ENCODE data around the gene NPAS2. TPM values are rescaled to one million over a fixed set of nuclear protein-coding genes. Genes with fewer than 3 reads are reported as not detected.

Gene NPAS2
- polyA plus RNA-seq, 1 experiment: 13.5 TPM

- no peak overlapping the region for H3K27ac ChIP-seq (ENCODE audit: low read depth, low read length)
- POLR2A ChIA-PET: no interaction called here
- H3K4me3 ChIP-seq (ENCODE audit: low read depth, low read length): no peak overlapping the region
- TF ChIP-seq, protein P1, sequence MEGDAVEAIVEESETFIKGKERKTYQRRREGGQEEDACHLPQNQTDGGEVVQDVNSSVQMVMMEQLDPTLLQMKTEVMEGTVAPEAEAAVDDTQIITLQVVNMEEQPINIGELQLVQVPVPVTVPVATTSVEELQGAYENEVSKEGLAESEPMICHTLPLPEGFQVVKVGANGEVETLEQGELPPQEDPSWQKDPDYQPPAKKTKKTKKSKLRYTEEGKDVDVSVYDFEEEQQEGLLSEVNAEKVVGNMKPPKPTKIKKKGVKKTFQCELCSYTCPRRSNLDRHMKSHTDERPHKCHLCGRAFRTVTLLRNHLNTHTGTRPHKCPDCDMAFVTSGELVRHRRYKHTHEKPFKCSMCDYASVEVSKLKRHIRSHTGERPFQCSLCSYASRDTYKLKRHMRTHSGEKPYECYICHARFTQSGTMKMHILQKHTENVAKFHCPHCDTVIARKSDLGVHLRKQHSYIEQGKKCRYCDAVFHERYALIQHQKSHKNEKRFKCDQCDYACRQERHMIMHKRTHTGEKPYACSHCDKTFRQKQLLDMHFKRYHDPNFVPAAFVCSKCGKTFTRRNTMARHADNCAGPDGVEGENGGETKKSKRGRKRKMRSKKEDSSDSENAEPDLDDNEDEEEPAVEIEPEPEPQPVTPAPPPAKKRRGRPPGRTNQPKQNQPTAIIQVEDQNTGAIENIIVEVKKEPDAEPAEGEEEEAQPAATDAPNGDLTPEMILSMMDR (IDR thresholded peaks at IDR 0.05; ENCODE audit: low read depth, low read length): no peak
- no peak for DNase-seq (ENCODE audit: low read depth, low spot score)
- no peaks in the 10 kb centered on the region for H3K27me3 ChIP-seq (ENCODE audit: control insufficient read depth, insufficient read depth, low read length)
- H3K9me3 ChIP-seq (ENCODE audit: control insufficient read depth, insufficient read depth, low read length): peaks cover 3% of the 10 kb centered on the region
- CTCF ChIA-PET: no interaction called here
These were observed 55.7 kb downstream of the NPAS2 start for GRCh38 chr2:100875516-100876230.

DNA sequence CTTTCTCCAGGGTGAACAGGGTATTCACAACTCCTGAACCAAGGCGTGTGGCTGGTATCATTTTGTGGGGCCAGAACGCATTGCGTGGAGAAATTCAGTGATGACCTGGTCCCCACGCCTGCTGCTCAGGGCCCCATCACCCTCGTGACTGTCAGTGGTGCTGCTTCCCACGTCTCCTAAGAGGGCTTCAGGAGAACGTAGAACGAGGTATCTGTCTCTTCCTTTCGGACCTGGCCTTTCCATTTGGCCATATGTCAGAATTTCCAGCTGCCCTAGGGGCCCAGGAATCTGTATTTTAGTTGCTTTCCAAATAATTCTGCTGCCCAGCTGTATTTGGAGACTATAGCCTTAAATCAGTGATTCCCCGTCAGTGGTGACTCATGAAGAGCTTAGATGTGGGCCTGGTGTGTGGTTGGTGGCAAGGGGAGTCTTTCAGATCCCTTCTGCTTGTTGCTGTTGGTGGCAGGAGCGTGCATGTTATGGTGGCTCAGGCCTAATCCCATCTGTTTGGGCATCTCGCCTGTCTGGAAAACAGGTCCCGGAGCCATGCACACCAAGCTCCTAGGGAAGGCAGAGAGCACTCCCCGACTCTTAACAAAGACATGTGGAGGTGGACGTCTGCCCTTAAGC lies 56.4 kb downstream of the NPAS2 start:
- TF ChIP-seq, protein P1 (IDR thresholded peaks at IDR 0.05; ENCODE audit: low read depth, low read length): no peak
- H3K27me3 ChIP-seq (ENCODE audit: control insufficient read depth, insufficient read depth, low read length): no peaks in the 10 kb centered on the region
- no peak overlapping the region for H3K4me3 ChIP-seq (ENCODE audit: low read depth, low read length)
- ChIA-PET CTCF (no interaction called here), POLR2A (no interaction called here)
- H3K27ac ChIP-seq (ENCODE audit: low read depth, low read length): no peak overlapping the region
- no peak for DNase-seq (ENCODE audit: low read depth, low spot score)
- H3K9me3 ChIP-seq (ENCODE audit: control insufficient read depth, insufficient read depth, low read length): peaks cover 3% of the 10 kb centered on the region

- TF ChIP-seq, protein P1 (IDR thresholded peaks at IDR 0.05; ENCODE audit: low read depth, low read length): no peak
- H3K9me3 ChIP-seq (ENCODE audit: control insufficient read depth, insufficient read depth, low read length): peaks cover 3% of the 10 kb centered on the region
- ChIA-PET POLR2A (interaction anchor here (0.6 to 0.7 kb wide), 2 partner anchors 24 to 59 kb away, joined by 4 to 5 read pairs; no protein-coding TSS in a partner anchor), CTCF (interaction anchor here (1.2 kb wide), 1 partner anchor 8 kb away, joined by 3 read pairs; no protein-coding TSS in a partner anchor)
- no peaks in the 10 kb centered on the region for H3K27me3 ChIP-seq (ENCODE audit: control insufficient read depth, insufficient read depth, low read length)
- DNase-seq (ENCODE audit: low read depth, low spot score): no peak
- no peak overlapping the region for H3K4me3 ChIP-seq (ENCODE audit: low read depth, low read length)
- no peak overlapping the region for H3K27ac ChIP-seq (ENCODE audit: low read depth, low read length)
These were observed 57.6 kb downstream of the NPAS2 start for GRCh38 chr2:100877555-100877954.

- ChIA-PET POLR2A (no interaction called here), CTCF (interaction anchor here (1.2 kb wide), 1 partner anchor 8 kb away, joined by 3 read pairs; no protein-coding TSS in a partner anchor)
- H3K9me3 ChIP-seq (ENCODE audit: control insufficient read depth, insufficient read depth, low read length): peaks cover 3% of the 10 kb centered on the region
- no peak overlapping the region for H3K27ac ChIP-seq (ENCODE audit: low read depth, low read length)
- H3K4me3 ChIP-seq (ENCODE audit: low read depth, low read length): no peak overlapping the region
- DNase-seq (ENCODE audit: low read depth, low spot score): no peak
- TF ChIP-seq, protein P1 (IDR thresholded peaks at IDR 0.05; ENCODE audit: low read depth, low read length): no peak
- H3K27me3 ChIP-seq (ENCODE audit: control insufficient read depth, insufficient read depth, low read length): no peaks in the 10 kb centered on the region
These were observed 58.3 kb downstream of the NPAS2 start for GRCh38 chr2:100878000-100878791.

All from AG04450 (cell line).